Vagina (tissue), 2 donors: ENCODE data around the gene RNF224.

ENCODE experiments used
- POLR2AphosphoS5 ChIP-seq, 2 donors: sonication (generic); formaldehyde crosslinking; IDR thresholded peaks; one replicate each; pipeline ENCODE4 v1.9.0; 2017; ENCODE audit warnings: antibody characterized with exemption in 2 of 2, mild to moderate bottlenecking in 2 of 2, low read depth in 1 of 2; ENCODE audit not compliant: insufficient read depth in 1 of 2
- TF ChIP-seq, protein P1 (sequence below), 3 experiments: fragments of 450-650 bp in 2 of 3; fragments of 200-600 bp in 1 of 3; sonication (generic) in 1 of 3; IDR thresholded peaks; one replicate each; pipeline ENCODE4 v1.5.1; 2017 to 2019; ENCODE audit warnings: antibody characterized with exemption in 3 of 3, mild to moderate bottlenecking in 2 of 3, moderate library complexity in 2 of 3

DNA sequence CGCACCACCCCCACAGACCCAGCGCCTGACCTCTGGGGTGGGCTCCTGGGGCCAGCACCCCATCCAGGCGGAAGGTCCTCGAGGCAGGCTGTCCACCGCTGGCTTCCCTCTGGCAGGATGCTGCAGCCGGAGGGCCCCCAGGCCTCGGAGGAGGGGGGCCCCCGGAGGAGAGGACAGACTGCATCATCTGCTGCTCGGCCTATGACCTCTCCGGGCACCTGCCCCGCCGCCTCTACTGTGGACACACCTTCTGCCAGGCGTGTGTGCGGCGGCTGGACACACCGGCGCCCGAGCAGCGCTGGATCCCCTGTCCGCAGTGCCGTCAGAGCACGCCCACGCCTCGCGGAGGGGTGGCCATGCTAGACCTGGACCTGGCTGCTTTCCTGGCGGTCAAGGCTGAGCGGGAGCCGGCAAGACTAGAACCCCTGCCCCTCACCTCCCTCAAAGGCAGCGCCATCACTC, 1.2 kb downstream of the RNF224 start:
- TF ChIP-seq, protein P1, sequence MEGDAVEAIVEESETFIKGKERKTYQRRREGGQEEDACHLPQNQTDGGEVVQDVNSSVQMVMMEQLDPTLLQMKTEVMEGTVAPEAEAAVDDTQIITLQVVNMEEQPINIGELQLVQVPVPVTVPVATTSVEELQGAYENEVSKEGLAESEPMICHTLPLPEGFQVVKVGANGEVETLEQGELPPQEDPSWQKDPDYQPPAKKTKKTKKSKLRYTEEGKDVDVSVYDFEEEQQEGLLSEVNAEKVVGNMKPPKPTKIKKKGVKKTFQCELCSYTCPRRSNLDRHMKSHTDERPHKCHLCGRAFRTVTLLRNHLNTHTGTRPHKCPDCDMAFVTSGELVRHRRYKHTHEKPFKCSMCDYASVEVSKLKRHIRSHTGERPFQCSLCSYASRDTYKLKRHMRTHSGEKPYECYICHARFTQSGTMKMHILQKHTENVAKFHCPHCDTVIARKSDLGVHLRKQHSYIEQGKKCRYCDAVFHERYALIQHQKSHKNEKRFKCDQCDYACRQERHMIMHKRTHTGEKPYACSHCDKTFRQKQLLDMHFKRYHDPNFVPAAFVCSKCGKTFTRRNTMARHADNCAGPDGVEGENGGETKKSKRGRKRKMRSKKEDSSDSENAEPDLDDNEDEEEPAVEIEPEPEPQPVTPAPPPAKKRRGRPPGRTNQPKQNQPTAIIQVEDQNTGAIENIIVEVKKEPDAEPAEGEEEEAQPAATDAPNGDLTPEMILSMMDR (IDR thresholded peaks at IDR 0.05): no peak
- TF ChIP-seq POLR2AphosphoS5 (IDR thresholded peaks at IDR 0.05; ENCODE audit: insufficient read depth in 1 of 2, low read depth in 1 of 2): no peak
